ENCODE data around the gene KIZ.

KIZ gene

DNA sequence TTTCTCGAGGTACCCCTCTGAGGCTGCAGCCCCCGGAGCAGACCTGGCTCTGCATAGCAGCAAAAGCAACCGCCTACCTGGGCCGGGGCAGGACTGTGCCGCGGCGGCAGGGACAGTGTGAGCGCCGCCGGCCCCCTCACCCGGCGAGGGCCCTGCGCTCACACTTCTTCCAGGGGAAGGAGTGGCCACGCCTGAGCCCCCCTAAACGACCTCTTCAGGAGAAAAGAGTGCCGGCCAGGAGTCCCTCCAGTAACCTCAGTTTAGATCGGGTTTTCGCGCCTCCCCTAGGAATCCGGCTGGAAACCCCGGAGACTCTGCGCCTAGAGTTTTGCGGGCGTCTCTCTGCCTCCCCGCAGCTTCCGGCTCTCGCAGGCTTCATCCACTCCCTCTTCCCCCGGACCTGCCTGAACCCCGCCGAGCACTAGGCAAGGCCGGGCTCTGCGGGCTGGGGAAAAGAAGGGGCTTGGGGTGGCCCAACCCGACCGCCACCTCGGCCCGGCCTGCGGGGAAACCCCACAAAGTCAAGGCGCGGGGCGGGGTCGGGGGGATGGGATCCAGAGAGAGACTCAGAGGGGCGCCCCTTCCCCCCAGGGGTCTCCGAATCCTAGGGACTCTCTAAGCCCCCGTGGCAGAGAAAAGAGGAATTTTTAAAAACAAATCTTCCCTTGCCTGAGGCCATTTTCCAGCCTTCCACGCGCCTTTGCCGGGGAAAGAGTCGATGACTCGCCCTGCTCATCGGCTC lies 20.3 kb upstream of the KIZ start:
- DNase-seq, result peak in 2 of 3 experiments; percentile 39 to 46

DNA sequence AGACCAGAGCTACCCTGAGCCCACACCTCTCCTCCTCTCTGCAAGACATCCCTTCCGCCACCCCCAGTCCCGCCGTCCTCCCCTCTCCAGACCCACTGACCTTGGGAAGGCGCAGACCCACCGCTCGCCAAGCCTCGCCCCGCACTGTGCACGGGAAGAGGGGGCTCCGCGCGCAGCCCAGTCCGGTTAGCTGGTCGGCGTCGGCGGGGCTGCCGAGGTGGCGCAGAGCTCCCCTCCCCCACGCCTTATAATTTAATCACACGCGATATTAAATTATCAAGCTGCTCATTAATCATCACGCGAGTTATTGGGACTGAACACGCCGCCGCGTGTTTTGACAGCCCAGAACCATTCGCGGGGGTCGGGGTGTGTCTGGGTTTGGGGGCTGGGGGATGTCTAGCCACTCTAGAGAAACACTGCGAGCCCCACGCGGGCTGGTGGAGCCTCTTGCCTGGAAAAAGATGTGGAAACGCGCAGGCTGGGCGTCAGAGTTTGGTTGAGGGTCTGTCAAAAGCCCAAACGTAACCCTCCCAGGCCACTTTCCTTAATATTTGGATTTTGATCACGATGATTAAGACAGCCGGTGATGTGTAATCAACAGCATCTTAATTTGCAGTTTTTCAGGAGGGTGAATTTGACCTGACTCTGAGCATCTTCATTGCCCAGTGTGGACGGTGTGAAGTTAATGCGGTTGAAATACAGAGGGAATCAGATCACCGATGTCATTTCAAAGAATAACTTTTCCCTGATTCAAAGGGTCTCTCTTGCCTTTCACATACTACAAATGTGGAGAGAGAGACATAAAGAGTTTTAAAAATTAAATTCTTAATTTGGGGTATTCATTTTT lies 19.5 kb upstream of the KIZ start, which contains the start of gene LINC00237:
LINC00237 (minus strand) TSS at position 188 of the 847 bp plus-strand sequence.
- peak in 2 of 3 experiments; percentile 27 to 29 for DNase-seq

DNA sequence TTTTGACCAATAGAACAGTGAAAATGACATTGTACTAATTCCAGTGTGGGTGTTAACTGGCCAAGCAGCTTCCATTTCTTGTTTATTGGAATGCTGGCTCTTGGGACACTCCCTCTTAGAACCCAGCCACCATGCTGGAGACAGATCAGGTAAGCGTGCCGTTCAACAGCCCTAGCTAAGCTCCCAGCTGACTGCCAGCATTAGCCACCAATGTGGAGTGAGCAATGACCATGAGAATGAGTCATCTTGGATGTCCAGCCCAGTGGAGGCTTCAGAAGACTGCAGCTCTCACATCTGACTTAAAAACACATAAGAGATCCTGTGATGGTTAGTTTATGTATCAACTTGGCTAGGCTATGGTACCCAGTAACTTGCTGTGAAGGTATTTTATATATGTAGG lies 16.7 kb upstream of the KIZ start:
- DNase-seq, result no peak

DNA sequence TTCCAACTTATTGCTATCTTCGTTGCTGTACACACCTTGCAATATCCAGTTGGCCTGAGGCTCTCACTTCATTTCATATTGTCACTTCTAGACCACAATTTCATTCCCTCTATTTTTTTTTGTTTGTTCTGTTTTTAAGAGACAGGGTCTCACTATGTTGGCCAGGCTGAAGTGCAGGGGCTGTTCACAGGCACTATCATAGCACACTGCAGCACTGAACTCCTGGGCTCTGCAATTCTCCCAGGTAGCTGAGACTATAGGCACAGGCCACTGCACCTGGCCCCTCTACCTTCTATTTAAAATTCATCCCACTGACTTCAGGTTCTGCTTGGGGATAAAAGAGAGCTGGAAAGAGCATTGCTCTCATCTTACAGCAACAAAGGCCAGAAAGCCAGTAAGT lies 15.1 kb upstream of the KIZ start:
- no peak for DNase-seq

DNA sequence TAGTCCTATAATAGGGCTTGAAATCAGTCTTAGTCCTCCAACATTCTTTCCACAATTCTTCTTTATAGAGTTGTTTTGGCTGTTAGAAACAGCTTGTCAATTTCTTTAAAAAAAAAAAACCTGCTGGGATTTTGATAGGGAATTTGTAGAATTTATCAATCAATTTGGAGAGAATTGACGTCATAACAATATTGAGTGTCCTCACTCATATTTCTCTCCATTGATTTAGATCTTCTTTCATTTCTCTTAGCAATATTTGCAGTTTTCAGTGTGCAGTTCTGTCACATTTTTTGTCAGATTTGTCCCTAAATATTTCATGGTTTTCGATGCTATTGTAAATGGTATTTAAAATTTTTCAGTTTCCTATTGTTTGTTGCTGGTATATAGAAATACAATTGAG lies 14.5 kb upstream of the KIZ start:
- DNase-seq, result no peak

DNA sequence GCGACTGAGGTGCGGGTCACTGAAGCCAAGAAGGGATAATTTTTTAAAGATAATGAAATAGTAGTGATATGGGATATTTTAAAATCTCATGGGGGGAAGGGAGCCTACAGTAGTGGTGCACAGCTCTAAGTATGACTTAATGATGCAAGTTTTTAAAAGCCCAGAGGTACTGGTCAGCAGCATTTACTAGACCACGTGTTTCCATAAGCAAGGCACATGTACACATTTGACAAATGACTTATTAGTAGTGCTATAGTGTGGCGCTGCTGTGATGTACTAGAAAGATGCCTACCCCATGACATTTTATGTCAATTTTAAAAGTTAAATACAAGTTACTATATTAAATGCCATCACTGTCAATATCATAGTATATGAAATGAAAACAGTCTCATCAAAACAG lies 12.2 kb upstream of the KIZ start:
- no peak for DNase-seq

DNA sequence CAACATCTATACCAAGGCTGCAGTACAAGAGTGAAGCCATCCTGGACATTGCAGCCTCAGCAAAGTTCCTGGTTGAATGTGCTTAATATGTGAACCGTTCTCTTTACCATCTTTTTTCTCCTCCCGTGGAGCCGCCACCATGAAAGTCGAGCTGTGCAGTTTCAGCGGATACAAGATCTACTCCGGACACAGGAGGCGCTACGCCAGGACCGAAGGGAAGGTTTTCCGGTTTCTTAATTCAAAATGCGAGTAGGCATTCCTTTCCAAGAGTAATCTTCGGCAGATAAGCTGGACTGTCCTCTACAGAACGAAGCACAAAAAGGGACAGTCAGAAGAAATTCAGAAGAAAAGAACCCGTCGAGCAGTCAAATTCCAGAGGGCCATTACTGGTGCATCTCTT lies 11.3 kb upstream of the KIZ start:
- DNase-seq, result no peak

DNA sequence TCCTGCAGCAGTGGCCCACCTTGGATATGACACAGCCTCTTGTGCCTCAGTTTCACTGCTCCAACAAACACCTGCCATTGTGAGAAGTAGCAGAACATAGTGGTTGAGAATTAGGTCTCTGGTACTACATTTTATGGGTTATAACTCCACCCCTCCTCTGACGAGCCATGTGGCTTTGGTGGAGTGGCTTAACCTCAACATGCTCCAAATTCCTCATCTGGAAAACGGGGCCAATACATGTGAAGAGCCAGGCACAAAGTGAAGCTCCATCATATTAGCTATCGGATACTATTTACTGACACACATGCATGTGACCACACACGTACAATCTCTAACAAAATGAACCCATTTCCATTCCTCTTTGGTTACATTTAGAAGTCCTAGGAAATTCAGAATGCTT lies 8.4 kb upstream of the KIZ start:
- no peak for DNase-seq

DNA sequence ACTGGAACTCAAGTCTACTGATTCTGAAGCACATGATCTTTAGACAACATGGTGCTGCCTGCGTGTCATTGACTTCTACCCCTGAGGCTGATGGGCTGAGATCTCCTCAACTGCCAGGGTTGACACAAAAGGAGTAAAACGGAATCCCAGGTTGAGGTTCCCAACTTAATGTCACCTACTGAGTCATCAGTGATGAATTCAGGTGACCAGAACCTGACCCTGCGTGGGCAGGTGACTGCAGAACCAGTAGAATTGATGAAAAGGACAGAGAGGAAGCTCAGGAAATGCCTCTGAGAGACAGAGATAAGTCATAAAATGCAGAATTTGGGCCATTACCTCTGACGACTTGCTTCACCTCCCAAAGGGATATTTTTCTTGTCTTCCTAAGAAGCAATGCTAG lies 7.7 kb upstream of the KIZ start:
- no peak for DNase-seq

DNA sequence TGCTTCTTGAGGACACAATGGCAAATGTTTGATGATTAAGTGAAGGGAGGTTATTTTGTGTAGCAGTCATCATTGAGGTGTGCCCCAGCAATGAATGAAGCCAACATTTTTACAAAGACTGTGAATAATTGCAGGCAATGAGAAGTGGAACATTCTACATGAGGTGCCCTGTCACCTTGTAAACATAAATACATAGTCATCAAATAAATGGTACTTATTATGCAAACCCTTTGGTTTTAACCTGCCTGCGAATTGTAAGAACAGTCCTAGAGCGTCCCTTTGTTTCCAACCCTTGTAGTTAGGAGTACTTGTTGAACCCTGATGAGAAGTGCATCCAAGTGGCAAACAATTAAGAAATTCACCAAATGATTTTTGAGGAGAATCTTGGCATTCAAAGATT lies 7.1 kb upstream of the KIZ start:
- DNase-seq, result no peak

DNA sequence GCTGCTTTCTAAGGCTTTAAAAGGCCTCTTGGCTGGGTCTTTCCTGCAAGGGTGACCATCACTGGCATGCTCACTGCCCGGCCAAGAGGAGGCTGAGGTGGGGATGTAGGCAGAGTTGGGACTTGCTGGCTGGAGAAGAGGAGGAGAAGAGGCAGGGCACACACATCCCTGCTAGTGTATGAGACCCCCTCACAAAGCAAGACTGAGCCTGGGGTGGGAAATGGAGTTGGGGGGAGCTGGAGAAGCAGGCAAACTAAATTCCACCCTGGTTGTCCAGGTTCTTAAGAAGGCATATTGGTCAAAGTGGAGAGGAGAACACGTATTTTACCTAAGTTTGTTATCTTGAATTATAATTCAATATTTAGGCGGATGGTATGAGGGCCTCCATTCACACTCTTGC lies 1.7 kb upstream of the KIZ start:
- DNase-seq, result no peak

DNA sequence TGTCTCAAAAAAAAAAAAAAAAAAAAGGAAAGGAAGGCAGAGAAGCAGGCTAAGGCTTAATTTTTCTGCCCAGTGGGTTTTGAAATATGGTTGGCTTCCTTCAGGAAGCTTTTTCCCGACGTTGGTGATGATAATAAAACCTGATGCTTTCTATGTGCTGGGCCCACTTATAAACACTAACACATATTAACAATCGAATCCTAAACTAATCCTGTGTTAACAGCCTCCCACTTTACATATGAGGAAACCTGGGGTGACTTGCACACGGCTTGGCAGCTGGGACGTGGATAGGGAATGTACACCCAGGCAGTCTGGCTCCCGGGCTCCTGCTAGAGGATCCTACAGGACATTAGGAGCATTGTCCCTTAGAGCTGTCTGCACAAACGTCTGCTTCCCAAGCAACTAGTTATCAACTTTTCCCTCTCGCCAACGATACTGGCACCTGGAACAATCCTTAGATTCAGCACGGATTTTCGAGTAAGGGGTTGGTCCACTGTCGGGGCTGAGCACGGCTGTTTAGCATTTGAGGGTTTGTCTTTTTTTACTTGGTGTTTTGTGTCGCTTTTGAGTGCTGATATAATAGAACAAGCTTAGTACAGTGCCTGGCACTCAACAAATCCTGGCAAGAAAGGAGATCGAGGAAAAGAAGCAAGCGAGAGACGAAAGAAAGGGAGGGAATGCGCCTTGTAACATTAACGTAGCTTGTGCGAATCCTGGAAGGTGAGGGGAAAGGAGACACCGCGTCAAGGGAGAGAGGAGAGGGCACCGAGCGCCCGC lies 622 bp upstream of the KIZ start:
- peak; percentile 37 to 92 (median 87) for DNase-seq

DNA sequence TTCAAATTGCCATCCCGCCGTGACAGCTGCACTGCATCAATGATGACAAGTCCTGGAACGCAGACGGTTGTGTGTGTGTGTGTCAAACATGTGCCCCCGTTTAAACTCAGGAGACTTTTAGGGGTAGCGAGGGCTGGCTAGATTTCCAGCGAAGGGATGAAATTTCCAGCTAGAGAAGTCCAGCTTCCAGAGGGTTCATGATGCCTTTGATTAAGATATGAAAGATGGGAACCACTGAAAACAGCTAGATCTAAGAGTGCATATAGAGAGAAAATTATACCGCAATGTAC lies 644 bp downstream of the KIZ start:
- DNase-seq, result no peak

DNA sequence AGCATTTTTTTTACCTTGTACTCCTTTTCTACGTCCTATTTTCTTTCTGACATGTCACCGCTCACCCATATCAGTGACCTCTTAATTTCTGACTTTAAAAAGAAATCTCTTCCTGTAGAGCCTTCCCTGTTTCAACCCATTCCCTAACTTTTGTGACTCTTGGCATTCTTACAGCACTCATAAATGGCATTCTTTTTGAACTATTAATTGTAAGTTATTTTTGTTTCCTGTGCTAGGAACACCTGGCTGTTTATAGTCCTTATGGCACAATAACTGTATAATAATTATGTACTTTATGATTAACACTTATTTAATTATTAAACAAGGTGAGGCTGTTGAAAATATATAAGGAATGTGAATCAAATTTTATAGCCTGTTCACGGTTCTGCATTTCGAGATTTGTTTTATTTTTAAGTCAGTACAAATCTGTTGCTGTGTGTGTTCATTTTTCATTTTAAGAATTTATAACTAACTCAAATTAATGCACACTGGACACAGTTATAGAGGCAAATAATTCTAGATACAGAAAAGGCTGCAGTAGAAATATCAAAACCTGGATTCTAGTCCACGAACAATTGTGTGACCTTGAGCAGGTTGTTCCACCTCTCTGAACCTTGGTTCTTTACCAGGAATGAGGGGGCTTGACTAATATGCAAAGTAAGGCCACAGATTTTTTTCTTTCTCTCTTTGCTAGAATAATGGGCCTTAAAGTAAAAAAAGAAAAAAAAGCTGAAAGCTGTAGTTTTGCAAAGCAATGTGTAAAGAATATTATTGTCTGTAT lies 1.5 kb downstream of the KIZ start:
- no peak for DNase-seq

DNA sequence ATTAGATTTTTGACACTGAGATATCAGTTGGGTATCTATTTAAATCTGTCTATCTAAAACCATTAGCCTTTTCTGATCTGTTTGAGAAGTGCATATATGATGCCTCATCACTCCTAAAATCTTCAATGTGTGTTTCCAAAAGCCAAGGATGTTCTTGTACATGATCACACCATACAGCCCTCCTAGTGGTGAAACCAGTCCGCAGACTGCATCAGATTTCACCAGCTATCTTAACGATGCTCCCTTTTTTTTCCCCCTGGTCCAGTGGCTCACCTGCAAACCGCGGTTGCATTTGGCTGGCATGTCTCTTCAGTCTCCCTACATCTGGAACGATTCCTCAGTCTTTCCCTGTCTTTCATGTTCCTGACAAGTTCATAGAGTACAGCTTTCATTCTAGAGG lies 4.0 kb downstream of the KIZ start:
- no peak for DNase-seq

DNA sequence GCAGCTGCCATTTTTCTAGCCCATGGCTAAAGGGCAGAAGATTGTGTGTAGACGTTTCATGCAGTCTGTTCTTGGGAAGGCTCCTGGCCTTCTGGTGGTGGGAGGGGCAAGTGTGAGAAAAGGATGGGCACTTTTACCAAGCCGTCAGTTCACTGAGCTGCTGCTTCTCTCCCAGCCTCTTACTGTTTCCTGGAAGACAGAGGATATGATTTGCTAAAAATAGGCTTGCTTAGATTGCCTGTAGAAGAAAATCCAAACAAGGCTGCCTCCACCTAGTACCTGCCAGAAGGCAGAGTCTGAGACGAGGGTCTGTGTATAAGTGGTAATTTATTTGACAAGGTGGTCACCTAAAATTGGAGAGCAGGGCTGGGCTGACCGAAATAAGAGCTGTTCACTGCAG lies 7.5 kb downstream of the KIZ start:
- DNase-seq, result no peak

DNA sequence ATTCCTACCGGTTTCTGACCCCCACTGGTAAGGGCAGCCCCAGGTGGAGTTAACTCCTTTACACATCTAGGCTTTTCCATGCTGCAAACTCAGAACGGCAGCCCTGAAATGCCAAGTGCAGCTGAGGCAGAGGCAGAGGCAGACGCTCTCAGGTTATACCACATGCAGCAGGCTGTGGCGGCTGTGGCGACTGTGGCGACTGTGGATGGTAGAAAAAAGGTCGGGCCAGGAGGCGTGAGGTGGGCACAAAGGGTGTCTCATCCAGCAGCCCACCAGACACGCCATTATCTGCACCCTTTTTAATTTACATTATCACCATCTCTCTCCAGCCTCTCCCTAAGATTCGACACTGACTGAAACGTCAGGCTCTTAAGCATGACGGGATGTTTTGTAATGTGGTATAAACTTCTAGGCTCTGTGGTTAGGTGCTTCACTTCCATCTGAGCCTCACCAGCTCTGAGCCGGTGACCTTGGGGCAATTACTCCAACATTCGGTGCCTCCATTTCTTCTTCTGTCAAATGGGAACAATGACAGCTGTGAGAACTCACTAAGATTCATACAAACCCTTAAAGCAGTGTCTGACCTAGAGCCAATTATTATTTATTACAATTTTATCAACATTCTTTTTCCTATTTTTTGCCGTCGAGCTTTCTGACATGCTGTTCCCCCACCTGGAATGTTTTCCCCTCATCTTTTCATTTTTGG lies 8.2 kb downstream of the KIZ start:
- no peak for DNase-seq

DNA sequence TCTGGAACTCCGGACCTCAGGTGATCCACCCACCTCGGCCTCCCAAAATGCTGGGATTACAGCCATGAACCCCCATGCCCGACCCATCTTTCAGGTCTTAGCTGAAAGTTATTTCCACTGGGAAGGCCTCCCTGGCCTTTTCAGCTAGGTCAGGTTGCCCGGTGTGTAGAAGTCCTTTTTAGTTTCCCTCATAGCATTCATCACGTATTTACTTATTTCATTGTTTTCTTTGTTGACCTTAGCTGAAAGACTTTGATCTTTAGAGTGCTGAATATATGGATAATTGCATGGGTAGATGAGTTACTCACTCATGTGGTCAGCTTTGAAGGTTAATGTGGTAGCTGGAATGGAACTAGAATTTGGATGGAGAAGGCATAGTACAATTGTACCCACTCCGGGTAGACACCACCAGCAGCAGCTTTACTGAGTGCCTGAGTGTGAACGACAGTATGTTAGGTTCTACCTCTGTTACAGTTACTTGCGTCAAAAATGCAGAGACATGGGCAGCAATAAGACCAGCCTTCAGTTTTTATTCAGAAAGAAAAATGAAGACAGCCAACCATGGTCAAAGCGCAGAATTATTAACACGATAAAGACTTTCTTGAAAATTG lies 9.1 kb downstream of the KIZ start:
- peak in 1 of 3 experiments; percentile 52 for DNase-seq

DNA sequence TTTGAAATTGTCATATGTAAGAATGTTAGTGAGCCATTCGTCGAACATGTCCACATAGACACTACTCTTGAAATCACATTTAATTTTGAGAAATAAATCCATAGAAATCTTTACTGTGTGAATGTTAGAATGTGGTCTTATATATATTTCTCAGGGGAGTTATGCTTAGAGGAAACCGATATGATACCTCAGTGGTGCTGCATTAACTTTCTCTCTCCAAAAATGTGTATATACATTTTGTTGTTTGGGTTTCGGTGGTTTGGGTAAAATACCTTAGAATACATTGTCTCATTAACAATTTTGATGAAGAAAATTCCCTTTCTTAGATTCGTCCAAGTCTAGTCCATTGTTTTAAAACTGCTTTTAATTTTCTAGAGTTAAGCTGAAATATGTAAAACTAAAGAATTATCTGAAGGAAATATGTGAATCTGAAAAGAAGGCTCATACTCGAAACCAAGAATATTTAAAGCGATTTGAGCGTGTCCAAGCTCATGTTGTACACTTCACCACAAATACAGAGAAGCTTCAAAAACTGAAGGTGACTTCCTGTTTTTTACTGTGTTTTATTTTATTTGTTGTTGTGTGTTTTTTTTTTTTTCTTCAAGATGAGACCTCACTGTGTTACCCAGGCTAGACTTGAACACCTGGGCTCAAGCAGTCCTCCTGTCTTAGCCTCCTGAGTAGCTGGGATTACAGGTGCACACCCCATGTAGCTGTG lies 10.3 kb downstream of the KIZ start:
- no peak for DNase-seq

DNA sequence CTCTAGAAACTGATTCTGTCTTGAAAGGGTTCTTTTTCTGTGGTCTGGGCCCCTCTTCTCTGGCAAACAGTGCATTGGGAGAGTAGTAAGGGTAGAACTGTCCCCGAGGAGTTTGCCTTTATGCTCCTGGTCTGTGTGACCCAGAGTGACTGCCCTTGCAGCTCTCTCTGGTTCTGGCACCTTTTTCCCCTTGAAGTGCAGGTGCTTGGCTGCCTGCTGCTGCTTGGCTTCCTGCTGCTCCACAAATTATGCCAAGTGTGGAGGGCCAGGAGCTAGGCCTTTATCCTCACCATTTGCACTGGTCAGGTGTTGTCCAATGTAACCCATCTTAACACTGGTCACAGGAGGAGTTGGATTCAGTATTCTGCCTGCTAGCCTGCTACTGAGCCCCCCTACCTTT lies 11.2 kb downstream of the KIZ start:
- DNase-seq, result peak in 2 of 3 experiments; percentile 71 to 89

All from NCI-H1417 (cell line).